GM12864 (cell line): ENCODE data around the gene POLQ.
"Not testable (repeated sequence)": the region's sequence is repeated elsewhere in the genome, so short reads cannot be mapped to it uniquely, and the experiment has no call there.

ENCODE experiments used
- DNase-seq: peaks from one replicate; pipeline ENCODE4 v3.0.0-alpha.2; 2011; ENCODE audit warnings: low read depth
- H3K4me3 ChIP-seq: 2 replicates; pipeline ENCODE4 v1.5.1; 2011; ENCODE audit warnings: mild to moderate bottlenecking, low read depth, low read length, control low read depth
- TF ChIP-seq, protein P1 (sequence below): IDR thresholded peaks from 2 replicates; pipeline ENCODE4 v1.5.1; 2011; ENCODE audit warnings: low read depth, mild to moderate bottlenecking, moderate library complexity, low read length, control low read depth, inconsistent platforms; ENCODE audit errors: missing control alignments

Gene POLQ

DNA sequence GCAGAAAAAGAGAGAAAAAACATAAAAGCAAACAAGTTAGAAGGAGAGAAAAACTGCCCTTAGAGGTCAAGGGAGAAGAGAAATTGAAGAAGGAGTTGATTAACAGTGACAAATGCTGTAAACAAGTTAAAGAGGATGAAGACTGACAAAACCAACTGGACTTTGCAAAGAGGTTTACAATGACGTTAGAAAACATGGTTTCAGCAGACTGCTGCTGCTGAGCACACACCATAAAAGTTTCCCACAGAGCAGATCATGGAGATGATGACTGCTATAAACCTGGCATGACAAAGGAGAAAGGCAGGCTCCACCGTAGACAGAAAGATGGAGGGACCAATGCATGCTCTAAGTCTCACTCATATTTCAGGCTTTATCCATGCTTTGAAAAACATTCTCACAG is 78.7 kb downstream of the POLQ start:
- DNase-seq: no peak
- TF ChIP-seq, protein P1, sequence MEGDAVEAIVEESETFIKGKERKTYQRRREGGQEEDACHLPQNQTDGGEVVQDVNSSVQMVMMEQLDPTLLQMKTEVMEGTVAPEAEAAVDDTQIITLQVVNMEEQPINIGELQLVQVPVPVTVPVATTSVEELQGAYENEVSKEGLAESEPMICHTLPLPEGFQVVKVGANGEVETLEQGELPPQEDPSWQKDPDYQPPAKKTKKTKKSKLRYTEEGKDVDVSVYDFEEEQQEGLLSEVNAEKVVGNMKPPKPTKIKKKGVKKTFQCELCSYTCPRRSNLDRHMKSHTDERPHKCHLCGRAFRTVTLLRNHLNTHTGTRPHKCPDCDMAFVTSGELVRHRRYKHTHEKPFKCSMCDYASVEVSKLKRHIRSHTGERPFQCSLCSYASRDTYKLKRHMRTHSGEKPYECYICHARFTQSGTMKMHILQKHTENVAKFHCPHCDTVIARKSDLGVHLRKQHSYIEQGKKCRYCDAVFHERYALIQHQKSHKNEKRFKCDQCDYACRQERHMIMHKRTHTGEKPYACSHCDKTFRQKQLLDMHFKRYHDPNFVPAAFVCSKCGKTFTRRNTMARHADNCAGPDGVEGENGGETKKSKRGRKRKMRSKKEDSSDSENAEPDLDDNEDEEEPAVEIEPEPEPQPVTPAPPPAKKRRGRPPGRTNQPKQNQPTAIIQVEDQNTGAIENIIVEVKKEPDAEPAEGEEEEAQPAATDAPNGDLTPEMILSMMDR: no peak
- no peak overlapping the region for H3K4me3 ChIP-seq

DNA sequence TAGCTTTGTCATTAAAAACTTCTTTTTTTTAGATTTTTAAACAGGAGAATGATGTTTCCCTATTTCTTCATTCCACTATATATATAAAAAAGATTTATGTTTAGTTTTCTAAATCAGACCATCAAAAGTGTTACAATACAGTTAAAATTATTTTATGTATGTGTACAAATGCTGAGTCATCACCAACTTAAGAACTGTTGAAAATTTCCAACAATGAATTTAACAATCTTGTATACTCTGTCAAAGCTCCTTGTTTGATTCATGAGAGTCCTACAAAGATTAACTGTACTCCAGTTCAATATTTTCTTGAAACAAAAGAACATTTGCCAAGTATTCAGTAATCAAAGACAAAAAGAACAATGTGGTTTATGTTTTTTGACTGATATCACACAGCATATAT is 82.0 kb downstream of the POLQ start:
- H3K4me3 ChIP-seq: no peak overlapping the region
- DNase-seq: no peak
- TF ChIP-seq, protein P1: no peak

DNA sequence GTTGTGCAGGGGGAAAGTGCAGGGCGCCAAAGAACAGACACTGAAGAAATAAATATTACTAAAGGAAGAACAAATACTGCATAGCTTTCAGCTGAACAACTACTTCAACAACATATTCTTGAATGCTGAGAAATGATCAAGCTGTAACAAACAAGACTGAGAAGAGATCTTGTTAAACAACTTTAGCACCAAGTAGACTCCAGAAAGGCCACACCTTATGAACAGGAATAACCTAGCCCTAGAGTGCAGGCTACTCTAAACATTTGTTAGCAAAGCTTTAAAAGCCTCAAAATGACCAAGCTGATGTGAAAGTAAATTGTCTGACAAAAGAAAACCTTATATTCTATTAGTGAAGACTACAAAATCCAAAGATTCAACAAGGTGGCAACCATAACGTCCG is 83.2 kb downstream of the POLQ start:
- TF ChIP-seq, protein P1: no peak
- DNase-seq: no peak
- no peak overlapping the region for H3K4me3 ChIP-seq

DNA sequence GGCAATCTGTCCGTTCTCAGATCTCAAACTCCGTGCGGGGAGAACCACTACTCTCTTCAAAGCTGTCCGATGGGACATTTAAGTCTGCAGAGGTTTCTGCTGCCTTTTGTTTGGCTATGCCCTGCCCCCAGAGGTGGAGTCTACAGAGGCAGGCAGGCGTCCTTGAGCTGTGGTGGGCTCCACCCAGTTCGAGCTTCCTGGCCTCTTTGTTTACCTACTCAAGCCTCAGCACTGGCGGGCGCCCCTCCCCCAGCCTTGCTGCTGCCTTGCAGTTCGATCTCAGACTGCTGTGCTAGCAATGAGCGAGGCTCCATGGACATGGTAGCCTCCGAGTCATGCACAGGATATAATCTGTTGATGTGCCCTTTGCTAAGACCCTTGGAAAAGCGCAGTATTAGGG is 94.0 kb downstream of the POLQ start:
- H3K4me3 ChIP-seq, DNase-seq: not testable (repeated sequence)

DNA sequence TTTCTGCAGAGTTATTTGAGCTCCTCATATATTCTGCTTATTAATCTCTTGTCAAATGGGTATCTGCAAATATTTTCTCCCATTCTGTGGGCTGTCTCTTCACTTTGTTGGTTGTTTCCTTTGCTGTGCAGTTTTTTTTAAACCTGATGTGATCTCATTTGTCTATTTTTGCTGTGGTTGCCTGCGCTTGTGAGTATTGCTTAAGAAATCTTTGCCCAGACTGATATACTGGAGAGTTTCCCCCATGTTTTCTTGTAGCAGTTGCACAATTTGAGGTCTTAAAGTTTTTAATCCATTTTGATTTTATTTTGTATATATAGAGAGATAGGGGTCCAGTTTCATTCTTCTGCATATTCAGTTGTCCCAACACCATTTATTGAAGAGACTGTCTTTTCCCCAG is 102.3 kb downstream of the POLQ start:
- TF ChIP-seq, protein P1: no peak
- no peak overlapping the region for H3K4me3 ChIP-seq
- no peak for DNase-seq

DNA sequence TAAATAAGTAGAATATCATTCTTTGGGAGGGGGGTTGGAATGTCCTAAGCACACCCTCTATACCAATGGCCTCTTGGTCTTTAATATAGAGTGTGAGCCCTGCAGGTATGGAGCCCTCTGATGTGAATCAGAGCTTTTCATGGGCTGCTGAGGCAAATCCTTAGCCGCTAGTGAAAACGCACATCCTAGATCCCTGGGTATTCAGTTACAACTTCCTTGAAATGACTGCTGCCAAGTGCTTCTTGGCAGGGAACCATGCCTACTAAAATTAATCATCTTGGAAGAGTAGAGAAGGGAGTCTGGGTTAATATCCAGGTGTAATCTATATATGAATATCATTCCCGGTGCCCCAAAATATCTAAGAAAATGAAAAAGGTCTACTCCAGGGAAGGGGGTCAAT is 109.1 kb downstream of the POLQ start:
- DNase-seq: no peak
- TF ChIP-seq, protein P1: no peak

DNA sequence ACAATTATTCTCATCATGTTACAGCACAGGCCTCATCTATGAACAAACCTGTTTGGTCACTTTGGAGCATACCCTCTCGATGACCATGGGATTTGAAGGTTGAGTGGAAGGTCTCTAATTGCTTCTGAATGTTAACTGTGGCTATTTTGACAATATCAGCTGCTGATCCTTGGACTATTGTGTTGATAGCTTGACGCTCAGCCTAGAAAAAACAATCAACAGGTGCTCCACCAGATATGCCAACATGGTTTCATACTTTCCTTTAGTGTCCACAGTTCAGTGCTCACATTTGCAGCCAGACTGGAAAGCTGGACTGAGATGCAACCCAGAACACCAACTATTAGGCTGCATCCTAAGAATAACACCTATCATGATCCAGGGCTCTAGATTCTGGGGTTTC is 109.7 kb downstream of the POLQ start:
- no peak for DNase-seq

More for the DNA sequence above, 109.1 kb downstream of the POLQ start:
- no peak overlapping the region for H3K4me3 ChIP-seq

More for the DNA sequence above, 109.7 kb downstream of the POLQ start:
- TF ChIP-seq, protein P1: no peak
- H3K4me3 ChIP-seq: no peak overlapping the region
